ENCODE data around the gene RAB20. TPM values are rescaled to one million over a fixed set of nuclear protein-coding genes. Genes with fewer than 3 reads are reported as not detected.
"Not testable (repeated sequence)": the region's sequence is repeated elsewhere in the genome, so short reads cannot be mapped to it uniquely, and the experiment has no call there.

Gene RAB20
- total RNA-seq, 1 experiment from 2014 or later: 21.0 TPM

DNA sequence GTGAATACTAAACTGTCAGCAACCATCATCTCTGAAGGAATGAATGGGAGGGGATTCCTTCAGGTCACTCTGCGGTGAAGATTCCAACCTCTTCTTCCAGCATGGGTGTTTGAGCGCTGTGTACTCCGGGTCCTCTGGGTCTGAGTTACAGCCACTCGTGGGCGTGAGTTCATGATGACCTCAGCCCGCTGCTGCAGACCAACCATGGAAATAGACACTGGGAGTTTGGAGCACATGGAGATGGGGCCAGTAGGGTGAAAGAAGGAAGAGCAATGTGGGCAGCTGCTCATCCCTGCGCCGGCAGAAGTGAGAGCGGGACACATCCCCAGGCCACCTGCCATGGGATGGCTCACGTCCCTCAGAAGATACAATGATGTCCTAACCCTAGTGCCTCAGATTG is 16.8 kb upstream of the RAB20 start:
- in situ Hi-C loops (cut with HindIII; ENCODE audit: low pct_unique_long_range_greater_than_20kb, low sequenced_read_pairs): no loop called here
- DNase-seq (ENCODE audit: low read depth, low spot score): no peak

DNA sequence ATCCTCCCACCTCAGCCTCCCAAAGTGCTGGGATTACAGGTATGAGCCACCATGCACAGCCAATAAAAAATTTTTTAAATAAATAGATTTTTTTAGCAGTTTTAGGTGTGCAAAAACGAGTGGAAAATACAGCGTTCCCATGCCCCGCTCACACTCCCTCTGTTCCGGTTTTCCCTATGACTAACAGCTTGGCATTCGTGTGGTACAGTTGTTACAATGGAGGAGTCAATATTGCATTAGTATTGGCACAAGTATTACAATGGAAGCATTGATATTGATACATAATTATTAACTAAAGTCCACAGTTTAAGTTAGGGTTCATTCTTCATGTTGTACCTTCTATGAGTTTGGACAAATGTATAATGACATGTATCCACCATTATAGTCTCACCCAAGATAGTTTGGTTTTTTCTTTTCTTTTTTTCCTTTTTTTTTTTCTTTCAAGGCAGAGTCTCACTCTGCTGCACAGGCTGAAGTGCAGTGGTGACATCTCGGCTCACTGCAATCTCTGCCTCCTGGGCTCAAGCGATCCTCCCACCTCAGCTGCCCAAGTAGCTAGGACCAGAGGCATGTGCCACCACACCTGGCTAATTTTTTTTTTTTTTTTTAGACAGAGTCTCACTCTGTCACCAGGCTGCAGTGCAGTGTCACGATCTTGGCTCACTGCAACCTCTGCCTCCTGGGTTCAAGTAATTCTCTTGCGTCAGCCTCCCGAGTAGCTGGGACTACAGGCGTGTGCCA is 15.4 kb upstream of the RAB20 start:
- in situ Hi-C loops (cut with HindIII; ENCODE audit: low pct_unique_long_range_greater_than_20kb, low sequenced_read_pairs): no loop called here

DNA sequence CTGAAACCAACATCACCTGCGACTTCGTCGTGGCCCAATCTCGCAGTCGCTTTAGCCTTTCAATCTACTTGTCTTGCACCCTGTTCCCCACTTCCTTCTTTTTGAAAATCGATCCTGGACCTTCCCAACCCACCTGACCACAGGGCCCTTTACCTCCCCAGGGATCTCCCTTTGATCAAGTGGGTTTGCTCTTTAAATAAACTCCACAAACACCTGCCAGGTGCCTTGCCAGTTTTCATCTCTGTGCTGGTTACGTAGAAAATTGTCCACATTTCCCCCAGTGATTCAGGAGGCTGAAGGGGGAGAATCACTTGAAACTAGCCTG is 14.5 kb upstream of the RAB20 start:
- DNase-seq (ENCODE audit: low read depth, low spot score): no peak
- in situ Hi-C loops (cut with HindIII; ENCODE audit: low pct_unique_long_range_greater_than_20kb, low sequenced_read_pairs): no loop called here

More for the DNA sequence above, 15.4 kb upstream of the RAB20 start:
- no peak for DNase-seq (ENCODE audit: low read depth, low spot score)

DNA sequence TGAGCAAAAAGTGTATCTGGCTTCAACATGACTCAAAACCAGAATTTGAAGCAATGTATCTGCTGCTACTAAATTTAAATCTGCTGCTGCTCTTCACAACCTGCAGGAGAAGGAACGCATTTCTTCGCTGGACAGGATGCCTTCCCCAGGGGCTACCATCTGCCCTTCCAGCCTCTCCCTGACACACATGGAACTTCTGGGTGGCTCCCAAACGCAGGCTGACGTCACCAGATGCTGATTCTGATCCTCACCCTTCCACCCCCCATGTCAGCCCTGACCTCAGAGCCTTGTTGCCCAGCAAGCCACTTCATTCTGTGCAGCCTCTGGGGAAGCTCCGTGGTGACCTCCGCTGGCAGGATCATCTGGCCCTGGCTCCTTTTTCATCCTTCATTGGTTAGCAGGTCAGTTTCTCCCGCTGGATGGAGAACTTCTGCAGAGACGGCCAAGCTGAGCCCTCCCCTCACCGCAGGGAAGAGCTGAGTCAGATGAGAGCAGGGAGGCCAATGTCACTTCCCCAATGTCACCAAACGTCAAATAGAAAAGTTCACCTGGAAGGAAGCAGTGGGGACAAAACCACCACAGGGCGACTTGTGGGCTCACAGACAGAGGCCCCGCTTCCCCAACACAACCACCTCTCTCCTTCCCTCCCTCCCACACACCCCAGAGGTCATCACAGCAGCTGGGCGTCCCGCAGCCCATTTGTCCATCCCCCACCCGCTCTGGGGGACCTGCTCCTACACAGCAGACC is 14.0 kb upstream of the RAB20 start:
- no peak for DNase-seq (ENCODE audit: low read depth, low spot score)
- in situ Hi-C loops (cut with HindIII; ENCODE audit: low pct_unique_long_range_greater_than_20kb, low sequenced_read_pairs): no loop called here

DNA sequence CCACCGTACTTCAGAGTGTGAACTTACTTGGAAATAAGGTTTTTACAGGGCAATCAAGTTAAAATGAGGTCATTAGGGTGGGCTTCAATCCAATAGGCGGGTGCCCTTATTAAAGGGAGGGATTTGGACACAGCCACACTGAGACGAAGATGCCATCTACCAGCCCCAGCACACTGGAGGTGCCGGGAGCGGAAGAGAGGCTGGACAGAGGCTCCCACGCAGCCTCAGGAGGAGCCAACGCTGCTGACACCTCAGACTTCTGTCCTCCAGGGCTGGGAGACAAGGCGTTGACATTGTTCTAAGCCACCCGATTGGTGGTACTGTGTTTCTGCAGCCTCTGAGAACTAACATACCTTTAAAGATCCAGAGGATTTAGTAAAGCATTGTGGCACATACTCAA is 12.6 kb upstream of the RAB20 start:
- no peak for DNase-seq (ENCODE audit: low read depth, low spot score)
- in situ Hi-C loops (cut with HindIII; ENCODE audit: low pct_unique_long_range_greater_than_20kb, low sequenced_read_pairs): no loop called here

DNA sequence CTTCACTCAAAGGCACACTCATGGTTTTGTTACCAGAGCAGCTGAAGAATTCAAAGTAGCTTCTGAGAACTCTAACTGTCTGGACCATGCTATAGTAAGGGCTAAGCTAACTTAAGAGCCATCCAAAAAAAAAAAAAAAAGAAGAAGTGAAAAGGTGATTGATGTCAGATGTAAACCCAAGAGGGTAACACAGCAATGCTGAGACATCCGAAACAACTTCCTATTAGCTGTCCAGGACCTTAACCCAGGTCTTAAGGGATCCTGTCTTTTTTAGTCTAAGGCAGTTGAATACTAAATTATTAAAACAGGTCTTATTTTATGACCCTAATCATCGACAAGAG is 11.2 kb upstream of the RAB20 start:
- DNase-seq (ENCODE audit: low read depth, low spot score): no peak
- in situ Hi-C loops (cut with HindIII; ENCODE audit: low pct_unique_long_range_greater_than_20kb, low sequenced_read_pairs): no loop called here

DNA sequence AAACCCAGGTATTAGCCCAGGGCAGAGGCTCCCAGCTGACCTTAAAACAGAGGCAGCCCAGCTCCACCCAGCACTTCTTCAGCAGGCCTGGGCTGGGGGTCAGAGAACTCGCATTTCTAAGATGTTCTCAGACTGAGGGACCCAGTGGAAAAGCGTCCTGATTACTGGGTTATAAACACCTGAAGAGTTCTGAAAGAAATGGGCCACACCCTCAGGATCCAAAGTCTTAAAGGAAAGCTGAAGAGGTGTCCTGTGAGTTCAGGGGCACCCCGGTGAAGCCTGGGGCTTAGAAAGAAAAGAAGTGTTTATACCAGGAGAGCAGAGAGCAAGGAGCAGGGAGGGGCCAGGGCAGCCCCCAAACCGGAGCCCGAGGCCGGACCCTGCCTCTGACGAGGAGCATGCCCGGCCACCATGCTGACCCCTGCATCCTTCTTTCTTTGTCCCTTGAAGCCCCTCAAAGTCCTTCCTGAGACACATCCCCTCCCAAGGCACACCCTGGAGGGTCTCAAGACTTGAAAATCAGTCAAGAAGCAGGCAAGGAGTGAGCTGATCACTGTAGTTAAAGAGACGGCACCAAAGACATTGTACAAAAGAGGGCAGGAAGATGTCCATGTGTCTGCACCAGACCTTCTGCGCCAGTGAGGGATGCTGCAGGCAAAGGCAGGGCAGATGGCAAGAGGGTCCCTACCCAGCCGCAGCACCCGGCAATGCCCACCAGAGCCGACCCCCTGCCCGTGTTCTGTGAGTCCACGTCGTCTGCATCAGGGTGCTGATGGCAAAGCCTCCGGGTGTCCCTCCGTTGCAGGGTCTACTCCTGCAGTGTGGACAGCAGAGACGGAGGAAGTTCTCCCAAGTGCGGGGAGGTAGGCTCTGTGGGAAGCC is 10.6 kb upstream of the RAB20 start:
- no peak for DNase-seq (ENCODE audit: low read depth, low spot score)
- in situ Hi-C loops (cut with HindIII; ENCODE audit: low pct_unique_long_range_greater_than_20kb, low sequenced_read_pairs): no loop called here

DNA sequence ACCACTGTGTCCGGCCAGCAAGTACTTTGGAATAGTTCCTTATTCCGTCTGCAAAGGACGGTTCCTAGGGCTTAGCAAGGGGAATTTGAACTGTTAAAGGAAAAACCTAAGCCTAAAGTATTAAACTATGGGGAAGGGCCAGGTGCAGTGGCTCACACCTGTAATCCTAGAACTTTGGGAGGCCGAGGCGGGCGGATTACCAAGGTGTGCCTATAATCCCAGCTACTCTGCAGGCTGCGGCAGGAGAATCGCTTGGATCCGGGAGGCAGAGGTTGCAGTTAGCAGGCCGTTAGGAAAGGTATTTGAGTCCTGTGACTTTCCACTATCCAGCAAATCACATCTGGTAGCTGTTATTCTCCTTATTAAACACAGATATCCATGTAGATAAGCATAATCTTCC is 9.4 kb upstream of the RAB20 start:
- in situ Hi-C loops (cut with HindIII; ENCODE audit: low pct_unique_long_range_greater_than_20kb, low sequenced_read_pairs): no loop called here
- DNase-seq (ENCODE audit: low read depth, low spot score): no peak

DNA sequence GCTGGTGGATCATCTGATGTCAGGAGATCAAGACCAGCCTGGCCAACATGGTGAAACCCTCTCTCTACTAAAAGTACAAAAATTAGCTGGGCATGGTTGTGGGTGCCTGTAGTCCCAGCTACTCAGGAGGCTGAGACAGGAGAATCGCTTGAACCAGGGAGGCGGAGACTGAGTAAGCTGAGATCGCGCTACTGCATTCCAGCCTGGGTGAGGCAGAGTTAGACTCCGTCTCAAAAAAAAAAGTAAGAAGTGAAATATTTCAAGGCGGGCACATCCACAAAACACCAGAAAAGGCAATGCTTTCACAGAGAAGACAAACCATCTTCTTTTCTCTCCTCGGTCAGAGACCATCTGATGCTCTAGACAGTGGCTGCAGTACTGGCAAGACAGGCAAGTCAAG is 8.4 kb upstream of the RAB20 start:
- DNase-seq (ENCODE audit: low read depth, low spot score); in situ Hi-C loops (cut with HindIII; ENCODE audit: low pct_unique_long_range_greater_than_20kb, low sequenced_read_pairs): not testable (repeated sequence)

DNA sequence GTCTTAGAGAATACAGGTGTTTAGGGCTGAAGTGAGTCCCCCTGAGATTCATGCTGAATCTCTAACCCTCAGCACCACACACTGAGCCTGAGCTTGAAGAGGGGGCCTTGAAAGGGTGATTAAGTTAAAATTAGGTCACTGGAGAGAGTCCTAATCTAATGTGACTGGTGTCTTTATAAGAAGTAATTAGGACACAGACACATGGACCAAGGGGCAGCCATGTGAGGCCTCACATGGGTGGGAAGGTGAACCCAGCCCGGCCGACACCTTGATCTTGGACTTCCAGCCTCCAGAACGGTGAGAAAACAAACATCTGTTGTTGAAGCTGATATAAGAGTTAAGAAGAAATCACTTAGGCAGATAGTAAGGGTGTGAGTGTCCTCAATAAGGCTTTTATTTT is 7.1 kb upstream of the RAB20 start:
- in situ Hi-C loops (cut with HindIII; ENCODE audit: low pct_unique_long_range_greater_than_20kb, low sequenced_read_pairs): no loop called here
- no peak for DNase-seq (ENCODE audit: low read depth, low spot score)

DNA sequence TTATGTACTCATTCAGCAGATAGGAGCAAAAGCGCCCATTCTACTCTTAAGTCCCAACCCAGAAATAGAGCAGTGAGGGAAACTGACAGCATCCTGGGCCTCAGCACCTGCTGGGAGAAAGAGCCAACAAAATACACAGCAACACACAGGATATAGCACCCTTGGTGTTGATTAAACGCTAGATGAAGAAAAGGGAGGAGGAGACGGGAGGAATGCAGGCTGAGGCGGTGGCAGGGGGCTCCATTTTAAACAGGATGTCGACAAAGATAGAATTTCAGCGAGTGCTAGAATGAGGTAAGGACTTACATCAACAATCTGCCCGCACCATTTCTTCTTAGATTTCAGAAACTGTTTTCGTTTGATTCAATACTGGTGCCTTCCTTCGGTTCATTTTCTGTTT is 4.6 kb upstream of the RAB20 start:
- in situ Hi-C loops (cut with HindIII; ENCODE audit: low pct_unique_long_range_greater_than_20kb, low sequenced_read_pairs): no loop called here
- no peak for DNase-seq (ENCODE audit: low read depth, low spot score)

DNA sequence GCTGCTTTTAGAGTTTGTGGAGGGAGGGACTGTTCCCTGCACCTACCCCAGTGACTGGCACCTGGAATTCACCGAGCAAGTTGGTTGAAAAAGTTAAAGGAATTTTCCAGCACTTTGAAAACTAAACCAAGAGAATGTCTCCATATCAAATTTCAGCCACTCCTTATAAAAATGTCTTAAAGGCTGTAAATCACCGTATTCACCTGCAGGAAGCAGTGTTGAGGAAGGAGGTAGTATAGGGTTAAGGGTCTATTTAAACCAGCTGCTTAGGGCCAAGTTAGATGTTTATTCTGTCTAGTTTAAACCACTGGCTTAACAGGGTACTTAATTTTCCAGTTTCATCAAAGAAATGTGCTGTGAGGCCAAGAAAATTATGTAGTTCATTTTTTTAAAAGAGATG is 3.8 kb upstream of the RAB20 start:
- in situ Hi-C loops (cut with HindIII; ENCODE audit: low pct_unique_long_range_greater_than_20kb, low sequenced_read_pairs): no loop called here
- DNase-seq (ENCODE audit: low read depth, low spot score): no peak

DNA sequence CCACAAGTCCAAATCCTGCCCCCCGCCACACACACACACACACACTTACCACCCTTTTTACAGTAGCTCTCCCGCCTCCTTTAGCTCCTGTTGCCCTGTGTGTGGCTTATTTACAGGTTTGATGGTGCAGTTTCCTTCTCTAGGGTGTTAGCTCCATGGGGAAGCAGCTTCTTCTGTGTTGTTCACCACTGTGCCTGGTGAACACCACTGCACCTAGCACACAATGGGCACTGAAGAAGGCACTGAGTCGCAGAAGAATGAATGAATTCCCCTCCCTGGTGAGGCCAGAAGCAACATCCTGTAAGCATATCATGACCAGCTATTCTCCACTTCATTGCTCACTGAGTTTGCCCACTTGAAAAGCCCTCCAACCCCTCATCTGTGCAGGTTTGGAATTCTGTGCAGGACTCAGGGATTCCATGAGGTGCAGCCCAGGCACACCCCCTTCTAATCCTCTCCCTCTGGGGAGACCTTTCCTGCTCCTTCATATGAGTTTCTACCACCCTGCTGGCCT is 3.0 kb upstream of the RAB20 start:
- no peak for DNase-seq (ENCODE audit: low read depth, low spot score)
- in situ Hi-C loops (cut with HindIII; ENCODE audit: low pct_unique_long_range_greater_than_20kb, low sequenced_read_pairs): no loop called here

DNA sequence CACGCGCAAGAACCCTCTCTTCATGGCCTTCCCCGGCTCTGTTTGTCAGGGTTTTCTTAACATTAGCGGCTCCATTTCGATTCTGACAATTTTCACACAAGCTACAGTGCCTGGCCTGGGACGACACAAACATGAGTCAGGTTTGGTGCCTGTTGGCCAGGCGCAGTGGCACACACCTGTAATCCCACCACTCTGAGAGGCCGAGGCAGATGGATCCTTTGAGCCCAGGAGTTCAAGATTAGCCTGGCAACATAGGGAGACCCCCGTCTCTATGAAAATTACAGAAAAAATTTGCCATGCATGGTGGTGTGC is 1.9 kb upstream of the RAB20 start:
- DNase-seq (ENCODE audit: low read depth, low spot score): no peak
- in situ Hi-C loops (cut with HindIII; ENCODE audit: low pct_unique_long_range_greater_than_20kb, low sequenced_read_pairs): no loop called here

DNA sequence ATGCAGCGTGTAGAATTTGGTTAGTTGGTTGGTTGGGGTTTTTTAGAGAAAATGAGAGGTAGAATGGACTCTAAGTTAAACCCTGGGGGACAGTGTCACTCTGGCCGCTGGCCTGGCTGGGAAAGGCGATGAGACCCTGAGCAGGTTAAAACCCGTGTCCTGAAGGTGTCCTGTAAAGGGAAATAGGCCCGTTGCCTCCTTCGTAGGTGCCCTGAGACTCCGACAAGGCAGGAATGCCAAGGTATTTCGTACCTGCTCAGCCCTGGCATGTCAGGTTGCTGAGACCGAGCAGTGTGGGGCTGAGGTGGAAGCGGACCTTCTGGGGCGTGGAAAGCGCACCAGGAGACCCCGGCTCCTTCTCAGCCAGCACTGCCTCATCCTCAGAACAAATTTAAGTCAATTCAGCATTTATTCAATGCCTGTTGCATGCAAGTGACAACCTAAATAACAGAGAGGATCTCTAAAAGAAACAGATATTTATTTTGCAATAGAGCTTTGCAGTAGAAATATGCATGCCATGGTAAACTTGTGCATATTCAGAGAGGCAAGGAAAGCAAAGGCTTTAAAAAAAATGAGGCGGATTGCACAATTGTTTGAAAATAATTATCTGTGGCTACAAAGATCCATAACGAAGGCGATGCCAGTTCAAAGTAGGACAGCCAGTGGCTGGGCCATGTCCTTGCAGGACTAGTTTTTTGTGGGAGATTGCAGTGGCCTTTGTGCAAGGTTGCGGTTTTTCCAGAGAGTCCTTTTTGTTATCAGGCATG is 1.4 kb upstream of the RAB20 start:
- in situ Hi-C loops (cut with HindIII; ENCODE audit: low pct_unique_long_range_greater_than_20kb, low sequenced_read_pairs): no loop called here
- no peak for DNase-seq (ENCODE audit: low read depth, low spot score)

DNA sequence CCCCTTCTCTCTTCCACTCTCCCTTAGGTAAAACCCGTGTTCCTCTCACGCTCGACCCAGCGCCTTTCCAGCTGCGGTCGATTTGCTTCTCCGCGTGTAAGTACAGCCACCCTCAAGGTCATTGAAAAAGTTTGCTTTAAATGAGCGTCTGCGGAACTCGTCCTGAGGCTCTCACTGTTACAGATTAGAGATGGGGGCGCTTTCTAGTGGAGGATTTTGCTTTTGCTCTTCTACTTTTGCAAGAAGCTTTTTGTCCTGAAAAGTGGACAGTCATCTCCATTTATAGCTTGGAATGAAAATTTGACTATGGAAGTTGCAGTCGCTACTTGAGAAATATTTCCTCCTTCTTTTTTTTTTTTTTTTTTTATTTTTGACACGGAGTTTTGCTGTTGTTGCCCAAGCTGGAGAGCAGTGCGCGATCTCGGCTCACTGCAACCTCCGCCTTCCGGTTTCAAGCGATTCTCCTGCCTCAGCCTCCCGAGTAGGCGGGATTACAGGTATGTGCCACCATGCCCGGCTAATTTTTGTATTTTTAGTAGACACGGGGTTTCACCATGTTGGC is 595 bp upstream of the RAB20 start:
- DNase-seq (ENCODE audit: low read depth, low spot score): no peak
- in situ Hi-C loops (cut with HindIII; ENCODE audit: low pct_unique_long_range_greater_than_20kb, low sequenced_read_pairs): no loop called here

DNA sequence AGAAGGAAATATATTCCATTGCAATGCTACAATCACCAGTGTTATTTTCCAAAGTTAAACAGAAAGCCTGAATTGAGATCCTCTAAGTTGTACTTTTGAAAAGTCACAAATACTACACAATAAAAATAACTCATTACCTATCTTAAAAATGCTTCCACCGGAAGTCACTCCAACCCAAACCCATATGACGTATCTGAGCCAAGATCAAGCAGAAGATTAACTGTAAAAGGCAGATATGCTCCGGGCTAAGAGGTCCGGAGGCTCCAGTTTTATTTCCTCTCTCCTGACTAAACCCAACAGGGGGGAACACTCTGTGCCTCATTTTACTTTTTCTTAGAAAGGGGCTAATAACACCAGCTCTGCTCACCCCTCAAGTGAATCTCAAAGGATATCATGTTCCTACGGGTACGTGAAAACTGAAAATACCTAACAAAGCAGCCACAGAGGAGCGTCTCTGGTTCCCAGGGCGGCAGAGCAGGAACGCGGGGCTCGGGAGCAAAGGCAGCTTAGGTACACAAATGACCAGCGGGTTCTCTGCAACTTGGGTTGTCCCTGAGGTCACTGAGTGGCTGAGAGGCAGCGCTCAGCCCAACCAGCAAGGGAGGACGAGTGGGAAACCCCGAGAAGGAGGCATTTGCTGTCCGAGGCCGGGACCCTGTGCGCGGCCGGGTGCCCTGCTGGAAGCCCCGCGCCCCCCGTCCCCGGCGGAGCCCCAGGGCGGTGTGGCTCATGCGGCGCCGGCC is 750 bp downstream of the RAB20 start:
- in situ Hi-C loops (cut with HindIII; ENCODE audit: low pct_unique_long_range_greater_than_20kb, low sequenced_read_pairs): no loop called here
- DNase-seq (ENCODE audit: low read depth, low spot score): peak; percentile 32

Measured in SK-MEL-5 (cell line).